ENCODE measurements around the gene REEP3. TPM values are rescaled to one million over a fixed set of nuclear protein-coding genes. Genes with fewer than 3 reads are reported as not detected.

The REEP3 gene
- total and polyA plus RNA-seq, 2 donors (not counting 1 experiment from before 2014, with no cell fraction given): 2.2 to 8.8 TPM

GRCh38 chr10:63515002-63515763 is 6.0 kb upstream of the REEP3 start:
- no peaks in the 10 kb centered on the region for H3K27me3 ChIP-seq (replicated peaks in 1 of 4; ENCODE audit: control extremely low read depth in 1 of 4, control insufficient read depth in 3 of 4, insufficient read depth in 4 of 4, low read length in 3 of 4)
- Mint-ChIP-seq H3K4me1 (peaks cover 44% of the 10 kb centered on the region), H3K27ac (peak overlapping the region; percentile 0), H3K9me3 (ENCODE audit: insufficient read depth) (no peaks in the 10 kb centered on the region), H3K27me3 (no peaks in the 10 kb centered on the region), H3K4me3 (no peak overlapping the region)
- POLR2A ChIA-PET: no interaction called here
- CTCF ChIA-PET: interaction anchor here (0.9 to 1.3 kb wide), 2 partner anchors 36 to 114 kb away, joined by 3 read pairs; no protein-coding TSS in a partner anchor
- H3K9me3 ChIP-seq (ENCODE audit: control extremely low read depth in 1 of 3, control insufficient read depth in 2 of 3, insufficient read depth in 1 of 3, low read length in 2 of 3): peaks cover 1 to 6% (median 4%) of the 10 kb centered on the region in 3 donors
- no peak overlapping the region for H3K9ac ChIP-seq (ENCODE audit: low read length)
- H3K4me2 ChIP-seq (replicated peaks; ENCODE audit: low read depth, low read length, poor library complexity, severe bottlenecking): peak overlapping the region; percentile 1
- H3K27ac ChIP-seq (ENCODE audit: low read length in 2 of 2): no peak overlapping the region
- H2AFZ ChIP-seq (ENCODE audit: insufficient read depth, low read depth, low read length, poor library complexity, severe bottlenecking): no peak overlapping the region
- no peak overlapping the region for H3K4me3 ChIP-seq (ENCODE audit: control extremely low read depth in 1 of 5, extremely low read depth in 1 of 5, insufficient read depth in 1 of 5, low read depth in 2 of 5, low read length in 4 of 5)
- H3K4me1 ChIP-seq (ENCODE audit: control insufficient read depth in 2 of 2, insufficient read depth in 2 of 2, low read length in 2 of 2): peaks cover 7 to 12% of the 10 kb centered on the region in 2 donors
- peaks cover 13% of the 10 kb centered on the region for H4K20me1 ChIP-seq (ENCODE audit: control insufficient read depth, insufficient read depth, low read length, poor library complexity, severe bottlenecking)
- no peaks in the 10 kb centered on the region for H3K36me3 ChIP-seq (replicated peaks in 1 of 2; ENCODE audit: control extremely low read depth in 1 of 2, control insufficient read depth in 1 of 2, extremely low read depth in 1 of 2, insufficient read depth in 2 of 2, low read length in 1 of 2)
- no peak for DNase-seq
- ATAC-seq (ENCODE audit: low read depth): no peak
- intact Hi-C loops (cut with micrococcal nuclease): no loop called here
- 40% methylated on average over 1 of the region's 5 CpGs for WGBS (ENCODE audit: insufficient coverage)
- TF ChIP-seq EZH2 (IDR thresholded peaks at IDR 0.05; ENCODE audit: borderline replicate concordance, insufficient read depth, low read depth, low read length, poor library complexity, severe bottlenecking) (no peak), CTCF (IDR thresholded peaks at IDR 0.05) (no peak)
- peaks cover 98% of the 10 kb centered on the region for H3K79me2 ChIP-seq (ENCODE audit: control insufficient read depth, insufficient read depth, low read length)

DNA sequence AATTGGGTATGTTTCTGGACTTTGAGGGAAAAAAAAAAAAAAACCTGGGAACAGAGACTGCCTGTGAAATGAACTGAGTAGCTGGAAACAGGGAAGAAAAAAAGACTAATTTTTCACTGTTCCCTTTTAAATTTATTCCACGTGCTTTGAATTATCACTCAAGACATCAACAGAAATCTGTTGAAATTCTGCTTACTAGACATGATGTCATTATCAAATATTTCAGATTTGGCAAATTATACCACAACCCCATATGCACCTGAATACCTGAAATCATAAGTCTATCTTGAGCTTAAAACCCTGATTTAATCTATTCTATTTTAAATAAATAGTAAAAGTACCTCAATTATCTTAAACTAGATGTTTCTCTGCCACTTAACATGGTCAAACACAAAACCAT is 5.0 kb upstream of the REEP3 start:
- Mint-ChIP-seq H3K27ac (no peak overlapping the region), H3K4me3 (no peak overlapping the region), H3K4me1 (peaks cover 44% of the 10 kb centered on the region), H3K9me3 (ENCODE audit: insufficient read depth) (no peaks in the 10 kb centered on the region), H3K27me3 (no peaks in the 10 kb centered on the region)
- H4K20me1 ChIP-seq (ENCODE audit: control insufficient read depth, insufficient read depth, low read length, poor library complexity, severe bottlenecking): peaks cover 11% of the 10 kb centered on the region
- intact Hi-C loops (cut with micrococcal nuclease): no loop called here
- WGBS (ENCODE audit: insufficient coverage): 100% methylated on average over 1 of the region's 1 CpG
- H3K9me3 ChIP-seq (ENCODE audit: control extremely low read depth in 1 of 3, control insufficient read depth in 2 of 3, insufficient read depth in 1 of 3, low read length in 2 of 3): peaks cover 1 to 6% (median 4%) of the 10 kb centered on the region in 3 donors
- no peak overlapping the region for H2AFZ ChIP-seq (ENCODE audit: insufficient read depth, low read depth, low read length, poor library complexity, severe bottlenecking)
- no peak overlapping the region for H3K4me2 ChIP-seq (replicated peaks; ENCODE audit: low read depth, low read length, poor library complexity, severe bottlenecking)
- H3K4me3 ChIP-seq (ENCODE audit: control extremely low read depth in 1 of 5, extremely low read depth in 1 of 5, insufficient read depth in 1 of 5, low read depth in 2 of 5, low read length in 4 of 5): no peak overlapping the region
- H3K79me2 ChIP-seq (ENCODE audit: control insufficient read depth, insufficient read depth, low read length): peaks cover 96% of the 10 kb centered on the region
- ATAC-seq (ENCODE audit: low read depth) (no peak), DNase-seq (no peak)
- CTCF ChIA-PET: no interaction called here
- no peak overlapping the region for H3K9ac ChIP-seq (ENCODE audit: low read length)
- POLR2A ChIA-PET: no interaction called here
- TF ChIP-seq CTCF (IDR thresholded peaks at IDR 0.05) (no peak), EZH2 (IDR thresholded peaks at IDR 0.05; ENCODE audit: borderline replicate concordance, insufficient read depth, low read depth, low read length, poor library complexity, severe bottlenecking) (no peak)
- peaks cover 13 to 18% of the 10 kb centered on the region in 2 donors for H3K4me1 ChIP-seq (ENCODE audit: control insufficient read depth in 2 of 2, insufficient read depth in 2 of 2, low read length in 2 of 2)
- no peak overlapping the region for H3K27ac ChIP-seq (ENCODE audit: low read length in 2 of 2)
- H3K27me3 ChIP-seq (replicated peaks in 1 of 4; ENCODE audit: control extremely low read depth in 1 of 4, control insufficient read depth in 3 of 4, insufficient read depth in 4 of 4, low read length in 3 of 4): no peaks in the 10 kb centered on the region
- no peaks in the 10 kb centered on the region for H3K36me3 ChIP-seq (replicated peaks in 1 of 2; ENCODE audit: control extremely low read depth in 1 of 2, control insufficient read depth in 1 of 2, extremely low read depth in 1 of 2, insufficient read depth in 2 of 2, low read length in 1 of 2)

All from B cell (primary cell).